HEK293 (cell line): ENCODE data around the gene PCDHA7.

Experiments
- CTCF ChIA-PET: fragments of 350-600 bp; formaldehyde crosslinking; extraction: SDS; loops from one replicate; lab custom pipeline; 2021; ENCODE audit warnings: antibody characterized with exemption; lab: Yijun Ruan, JAX
- POLR2A ChIA-PET: fragments of 300-600 bp; formaldehyde crosslinking; extraction: SDS; loops from one replicate; lab custom pipeline; 2020; ENCODE audit warnings: antibody characterized with exemption, inconsistent platforms; lab: Yijun Ruan, JAX
- H3K27ac ChIP-seq: fragments of 200-500 bp; sonication (Bioruptor generic); 2 replicates; pipeline ENCODE4 v1.5.1; 2014; ENCODE audit warnings: low read depth, low read length, control low read depth, inconsistent platforms; ENCODE audit errors: extremely low read depth
- H3K36me3 ChIP-seq, 2 experiments: fragments of 200-500 bp in 1 of 2; sonication (Bioruptor generic) in 1 of 2; 1 replicate in 1 of 2; 2 replicates in 1 of 2; pipeline ENCODE4 v1.5.1; 2014 to 2017; ENCODE audit warnings: inconsistent platforms in 2 of 2, low read length in 2 of 2; ENCODE audit not compliant: control insufficient read depth in 2 of 2, insufficient read depth in 1 of 2
- H3K4me1 ChIP-seq: fragments of 200-500 bp; sonication (Bioruptor generic); 2 replicates; pipeline ENCODE4 v1.5.1; 2014; ENCODE audit warnings: mild to moderate bottlenecking, low read length, inconsistent platforms; ENCODE audit not compliant: control insufficient read depth, insufficient read depth
- H3K4me3 ChIP-seq: 2 replicates; pipeline ENCODE4 v1.5.1; 2011; ENCODE audit warnings: low read depth, mild to moderate bottlenecking, control low read depth, low read length, moderate library complexity
- H3K9me3 ChIP-seq: fragments of 200-500 bp; sonication (Bioruptor generic); 2 replicates; pipeline ENCODE4 v1.5.1; 2014; ENCODE audit warnings: low read depth, low read length, inconsistent platforms; ENCODE audit not compliant: control insufficient read depth, insufficient read depth
- FEZF1 ChIP-seq: fragments of 450-650 bp; formaldehyde crosslinking; IDR thresholded peaks from 2 replicates; pipeline ENCODE4 v1.5.1; 2016; ENCODE audit warnings: missing biosample characterization, missing genetic modification characterization
- HOXD13 ChIP-seq: sonication (generic); formaldehyde crosslinking; IDR thresholded peaks from 2 replicates; pipeline ENCODE4 v1.8.0; 2022; ENCODE audit warnings: missing genetic modification reagents, borderline replicate concordance
- OVOL3 ChIP-seq: fragments of 450-650 bp; formaldehyde crosslinking; IDR thresholded peaks from 2 replicates; pipeline ENCODE4 v1.5.1; 2016; ENCODE audit warnings: missing biosample characterization, missing genetic modification characterization
- RBAK ChIP-seq: fragments of 450-650 bp; formaldehyde crosslinking; IDR thresholded peaks from 2 replicates; pipeline ENCODE4 v1.5.1; 2016; ENCODE audit warnings: missing biosample characterization, missing genetic modification characterization
- ZFP3 ChIP-seq: fragments of 450-650 bp; formaldehyde crosslinking; IDR thresholded peaks from 2 replicates; pipeline ENCODE4 v1.5.1; 2016; ENCODE audit warnings: low read depth, missing biosample characterization, missing genetic modification characterization
- ZNF146 ChIP-seq: fragments of 450-650 bp; formaldehyde crosslinking; IDR thresholded peaks from 2 replicates; pipeline ENCODE4 v1.5.1; 2016; ENCODE audit warnings: missing biosample characterization, missing genetic modification characterization
- ZNF394 ChIP-seq: fragments of 450-650 bp; formaldehyde crosslinking; IDR thresholded peaks from 2 replicates; pipeline ENCODE4 v1.5.1; 2016; ENCODE audit warnings: missing biosample characterization, missing genetic modification characterization, mild to moderate bottlenecking, moderate library complexity, borderline replicate concordance
- ZNF473 ChIP-seq: fragments of 450-650 bp; formaldehyde crosslinking; IDR thresholded peaks from 2 replicates; pipeline ENCODE4 v1.5.1; 2017; ENCODE audit warnings: missing biosample characterization, missing genetic modification characterization
- ZNF600 ChIP-seq: fragments of 450-650 bp; formaldehyde crosslinking; IDR thresholded peaks from 2 replicates; pipeline ENCODE4 v1.5.1; 2016; ENCODE audit warnings: missing biosample characterization, missing genetic modification characterization
- ZNF830 ChIP-seq: fragments of 450-650 bp; IDR thresholded peaks from 2 replicates; pipeline ENCODE4 v1.5.0; 2018; ENCODE audit warnings: missing biosample characterization, missing genetic modification characterization, low read depth, mild to moderate bottlenecking, moderate library complexity
- ZNF837 ChIP-seq: fragments of 450-650 bp; formaldehyde crosslinking; IDR thresholded peaks from 2 replicates; pipeline ENCODE4 v1.5.1; 2016; ENCODE audit warnings: missing biosample characterization, missing genetic modification characterization
- TF ChIP-seq, protein P1 (sequence below): fragments of 450-650 bp; formaldehyde crosslinking; IDR thresholded peaks from 2 replicates; pipeline ENCODE4 v1.5.1; 2016; ENCODE audit warnings: missing biosample characterization, missing genetic modification characterization
- TF ChIP-seq, protein P2 (sequence below): fragments of 450-650 bp; formaldehyde crosslinking; IDR thresholded peaks from 2 replicates; pipeline ENCODE4 v1.5.1; 2016; ENCODE audit warnings: missing biosample characterization, missing genetic modification characterization
- TF ChIP-seq, protein P3 (sequence below): fragments of 450-650 bp; formaldehyde crosslinking; IDR thresholded peaks from 2 replicates; pipeline ENCODE4 v1.5.1; 2016; ENCODE audit warnings: missing biosample characterization, missing genetic modification characterization

Gene PCDHA7

DNA sequence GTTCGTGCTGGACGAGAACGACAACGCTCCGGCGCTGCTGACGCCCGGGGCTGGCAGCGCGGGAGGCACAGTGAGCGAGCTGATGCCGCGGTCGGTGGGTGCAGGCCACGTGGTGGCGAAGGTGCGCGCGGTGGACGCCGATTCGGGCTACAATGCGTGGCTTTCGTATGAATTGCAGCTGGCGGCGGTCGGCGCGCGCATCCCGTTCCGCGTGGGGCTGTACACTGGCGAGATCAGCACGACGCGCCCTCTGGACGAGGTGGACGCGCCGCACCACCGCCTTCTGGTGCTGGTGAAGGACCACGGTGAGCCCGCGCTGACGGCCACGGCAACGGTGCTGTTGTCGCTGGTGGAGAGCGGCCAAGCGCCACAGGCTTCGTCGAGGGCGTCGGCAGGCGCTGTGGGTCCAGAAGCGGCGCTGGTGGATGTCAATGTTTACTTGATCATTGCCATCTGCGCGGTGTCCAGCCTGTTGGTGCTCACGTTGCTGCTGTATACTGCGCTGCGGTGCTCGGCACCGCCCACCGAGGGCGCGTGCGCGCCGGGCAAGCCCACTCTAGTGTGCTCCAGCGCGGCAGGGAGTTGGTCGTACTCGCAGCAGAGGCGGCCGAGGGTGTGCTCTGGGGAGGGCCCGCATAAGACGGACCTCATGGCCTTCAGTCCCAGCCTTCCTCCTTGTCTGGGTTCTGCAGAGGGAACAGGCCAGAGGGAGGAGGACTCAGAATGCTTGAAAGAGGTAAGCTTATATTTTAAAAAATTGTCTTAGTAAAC, 50.0 kb downstream of the PCDHA7 start:
- ChIA-PET CTCF (interaction anchor here (0.6 to 1.5 kb wide), 2 partner anchors 157 to 526 kb away, joined by 3 to 9 read pairs; no protein-coding TSS in a partner anchor), POLR2A (no interaction called here)
- Histone ChIP-seq H3K9me3 (no peaks in the 10 kb centered on the region), H3K4me1 (no peaks in the 10 kb centered on the region), H3K4me3 (no peak overlapping the region), H3K36me3 (no peaks in the 10 kb centered on the region), H3K27ac (no peak overlapping the region)
- TF ChIP-seq, protein P1, sequence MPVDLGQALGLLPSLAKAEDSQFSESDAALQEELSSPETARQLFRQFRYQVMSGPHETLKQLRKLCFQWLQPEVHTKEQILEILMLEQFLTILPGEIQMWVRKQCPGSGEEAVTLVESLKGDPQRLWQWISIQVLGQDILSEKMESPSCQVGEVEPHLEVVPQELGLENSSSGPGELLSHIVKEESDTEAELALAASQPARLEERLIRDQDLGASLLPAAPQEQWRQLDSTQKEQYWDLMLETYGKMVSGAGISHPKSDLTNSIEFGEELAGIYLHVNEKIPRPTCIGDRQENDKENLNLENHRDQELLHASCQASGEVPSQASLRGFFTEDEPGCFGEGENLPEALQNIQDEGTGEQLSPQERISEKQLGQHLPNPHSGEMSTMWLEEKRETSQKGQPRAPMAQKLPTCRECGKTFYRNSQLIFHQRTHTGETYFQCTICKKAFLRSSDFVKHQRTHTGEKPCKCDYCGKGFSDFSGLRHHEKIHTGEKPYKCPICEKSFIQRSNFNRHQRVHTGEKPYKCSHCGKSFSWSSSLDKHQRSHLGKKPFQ (tag by site-specific recombination), result no peak
- TF ChIP-seq OVOL3 (tag by site-specific recombination) (no peak), HOXD13 (CRISPR knock-in tag) (no peak), ZNF473 (tag by site-specific recombination) (no peak), ZNF394 (tag by site-specific recombination) (no peak), FEZF1 (tag by site-specific recombination) (no peak), ZNF146 (tag by site-specific recombination) (no peak), ZNF830 (tag by site-specific recombination) (no peak), RBAK (no peak), ZNF837 (no peak), ZNF600 (no peak), ZFP3 (tag by site-specific recombination) (no peak)
- TF ChIP-seq, protein P2, sequence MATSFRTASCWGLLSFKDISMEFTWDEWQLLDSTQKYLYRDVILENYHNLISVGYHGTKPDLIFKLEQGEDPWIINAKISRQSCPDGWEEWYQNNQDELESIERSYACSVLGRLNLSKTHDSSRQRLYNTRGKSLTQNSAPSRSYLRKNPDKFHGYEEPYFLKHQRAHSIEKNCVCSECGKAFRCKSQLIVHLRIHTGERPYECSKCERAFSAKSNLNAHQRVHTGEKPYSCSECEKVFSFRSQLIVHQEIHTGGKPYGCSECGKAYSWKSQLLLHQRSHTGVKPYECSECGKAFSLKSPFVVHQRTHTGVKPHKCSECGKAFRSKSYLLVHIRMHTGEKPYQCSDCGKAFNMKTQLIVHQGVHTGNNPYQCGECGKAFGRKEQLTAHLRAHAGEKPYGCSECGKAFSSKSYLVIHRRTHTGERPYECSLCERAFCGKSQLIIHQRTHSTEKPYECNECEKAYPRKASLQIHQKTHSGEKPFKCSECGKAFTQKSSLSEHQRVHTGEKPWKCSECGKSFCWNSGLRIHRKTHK (tag by site-specific recombination), result no peak
- TF ChIP-seq, protein P3, sequence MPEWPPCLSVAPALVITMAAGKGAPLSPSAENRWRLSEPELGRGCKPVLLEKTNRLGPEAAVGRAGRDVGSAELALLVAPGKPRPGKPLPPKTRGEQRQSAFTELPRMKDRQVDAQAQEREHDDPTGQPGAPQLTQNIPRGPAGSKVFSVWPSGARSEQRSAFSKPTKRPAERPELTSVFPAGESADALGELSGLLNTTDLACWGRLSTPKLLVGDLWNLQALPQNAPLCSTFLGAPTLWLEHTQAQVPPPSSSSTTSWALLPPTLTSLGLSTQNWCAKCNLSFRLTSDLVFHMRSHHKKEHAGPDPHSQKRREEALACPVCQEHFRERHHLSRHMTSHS (tag by site-specific recombination), result no peak
